GM12801 (cell line): ENCODE results near the gene NINJ2.

Experiments
- CTCF ChIP-seq: IDR thresholded peaks from one replicate; pipeline ENCODE4 v1.5.1; 2011; ENCODE audit warnings: control low read depth; ENCODE audit not compliant: insufficient read length; ENCODE audit errors: extremely low read depth

The NINJ2 gene

GRCh38 chr12:565589-566105 lies 97.6 kb downstream of the NINJ2 start:
- TF ChIP-seq CTCF, result no peak

GRCh38 chr12:565161-565560 lies 98.1 kb downstream of the NINJ2 start:
- no peak for TF ChIP-seq CTCF

- TF ChIP-seq CTCF, result no peak
These were observed 99.4 kb downstream of the NINJ2 start for GRCh38 chr12:563787-564298.

- TF ChIP-seq CTCF, result no peak
These were observed 99.9 kb downstream of the NINJ2 start for GRCh38 chr12:563250-563781.

- TF ChIP-seq CTCF, result no peak
These were observed 100.6 kb downstream of the NINJ2 start for GRCh38 chr12:562634-563033.

GRCh38 chr12:561908-562593 lies 101.2 kb downstream of the NINJ2 start:
- no peak for TF ChIP-seq CTCF

- TF ChIP-seq CTCF, result no peak
These were observed 101.9 kb downstream of the NINJ2 start for GRCh38 chr12:561391-561705.
